Parathyroid adenoma (tissue), 2 donors: ENCODE data around the gene LRRK1.

Experiments used
- H2AFZ ChIP-seq: fragments of 300-600 bp; sonication (generic); one replicate; pipeline ENCODE4 v1.7.0; 2017; ENCODE audit warnings: antibody characterized with exemption, mild to moderate bottlenecking
- H3K27ac ChIP-seq: fragments of 300-600 bp; sonication (generic); one replicate; pipeline ENCODE4 v1.7.0; 2017
- H3K27me3 ChIP-seq: fragments of 300-600 bp; sonication (generic); one replicate; pipeline ENCODE4 v1.7.0; 2017; ENCODE audit warnings: low read length; ENCODE audit not compliant: control insufficient read depth, insufficient read depth
- H3K36me3 ChIP-seq: fragments of 300-600 bp; sonication (generic); one replicate; pipeline ENCODE4 v1.7.0; 2017; ENCODE audit warnings: low read length; ENCODE audit not compliant: control insufficient read depth, insufficient read depth
- H3K4me1 ChIP-seq: fragments of 300-600 bp; sonication (generic); one replicate; pipeline ENCODE4 v1.7.0; 2017; ENCODE audit warnings: control low read depth
- H3K4me2 ChIP-seq: fragments of 300-600 bp; sonication (generic); one replicate; pipeline ENCODE4 v1.7.0; 2017; ENCODE audit warnings: low read length
- H3K4me3 ChIP-seq: fragments of 300-600 bp; sonication (generic); one replicate; pipeline ENCODE4 v1.7.0; 2017; ENCODE audit warnings: low read depth, low read length
- H3K79me2 ChIP-seq: fragments of 300-600 bp; sonication (generic); one replicate; pipeline ENCODE4 v1.7.0; 2017; ENCODE audit warnings: control low read depth
- H3K9ac ChIP-seq: fragments of 300-600 bp; sonication (generic); one replicate; pipeline ENCODE4 v1.7.0; 2017; ENCODE audit warnings: mild to moderate bottlenecking
- H3K9me3 ChIP-seq: fragments of 300-600 bp; sonication (generic); one replicate; pipeline ENCODE4 v1.7.0; 2017; ENCODE audit warnings: low read length; ENCODE audit not compliant: control insufficient read depth
- TF ChIP-seq, protein P1 (sequence below): fragments of 300-600 bp; sonication (generic); IDR thresholded peaks from one replicate; pipeline ENCODE4 v1.7.0; 2017; ENCODE audit warnings: antibody characterized with exemption, mild to moderate bottlenecking
- donor health status: primary hyperparathyroidism.

Gene LRRK1

DNA sequence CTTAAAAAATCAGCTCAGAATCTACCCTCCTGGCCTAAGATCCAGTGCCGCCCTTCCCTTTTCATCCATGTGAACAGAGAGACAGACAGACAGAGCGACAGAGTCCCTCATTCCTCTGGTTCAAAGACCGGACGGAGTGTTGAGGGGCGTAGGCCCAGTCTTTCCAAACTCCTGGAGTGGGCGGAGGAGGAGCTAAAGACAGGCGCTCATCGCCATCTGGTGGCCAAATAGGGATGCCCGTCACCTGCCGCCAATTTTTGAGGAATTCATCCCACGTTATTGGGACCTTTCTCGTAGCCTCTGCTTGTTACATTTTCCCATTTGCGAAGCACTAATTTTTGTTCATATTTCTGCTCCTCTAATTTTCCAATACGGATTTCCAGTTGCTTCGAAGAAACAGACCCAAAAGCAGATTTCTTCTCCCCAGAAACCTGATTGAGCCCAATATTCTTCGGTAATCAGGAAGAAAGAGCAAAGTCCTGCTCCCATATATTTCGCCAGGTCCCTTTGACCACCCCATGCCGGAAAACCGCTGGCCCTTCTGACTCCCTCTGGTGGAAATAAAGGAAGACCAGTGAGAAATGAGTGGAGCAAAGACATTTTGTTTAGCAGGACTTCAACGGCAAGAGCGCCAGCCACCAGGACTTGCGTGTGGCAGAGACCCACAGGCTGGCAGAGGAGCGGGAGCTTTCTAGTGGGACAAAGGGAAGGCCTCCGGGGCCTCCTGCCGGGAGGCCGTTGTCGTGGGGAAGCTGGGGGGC, 88.0 kb downstream of the LRRK1 start:
- Histone ChIP-seq H3K4me2 (no peak overlapping the region), H3K4me1 (no peaks in the 10 kb centered on the region), H3K9me3 (no peaks in the 10 kb centered on the region), H3K27me3 (no peaks in the 10 kb centered on the region), H3K36me3 (no peaks in the 10 kb centered on the region), H3K4me3 (no peak overlapping the region), H2AFZ (no peak overlapping the region), H3K79me2 (no peaks in the 10 kb centered on the region), H3K27ac (no peak overlapping the region), H3K9ac (no peak overlapping the region)
- TF ChIP-seq, protein P1, sequence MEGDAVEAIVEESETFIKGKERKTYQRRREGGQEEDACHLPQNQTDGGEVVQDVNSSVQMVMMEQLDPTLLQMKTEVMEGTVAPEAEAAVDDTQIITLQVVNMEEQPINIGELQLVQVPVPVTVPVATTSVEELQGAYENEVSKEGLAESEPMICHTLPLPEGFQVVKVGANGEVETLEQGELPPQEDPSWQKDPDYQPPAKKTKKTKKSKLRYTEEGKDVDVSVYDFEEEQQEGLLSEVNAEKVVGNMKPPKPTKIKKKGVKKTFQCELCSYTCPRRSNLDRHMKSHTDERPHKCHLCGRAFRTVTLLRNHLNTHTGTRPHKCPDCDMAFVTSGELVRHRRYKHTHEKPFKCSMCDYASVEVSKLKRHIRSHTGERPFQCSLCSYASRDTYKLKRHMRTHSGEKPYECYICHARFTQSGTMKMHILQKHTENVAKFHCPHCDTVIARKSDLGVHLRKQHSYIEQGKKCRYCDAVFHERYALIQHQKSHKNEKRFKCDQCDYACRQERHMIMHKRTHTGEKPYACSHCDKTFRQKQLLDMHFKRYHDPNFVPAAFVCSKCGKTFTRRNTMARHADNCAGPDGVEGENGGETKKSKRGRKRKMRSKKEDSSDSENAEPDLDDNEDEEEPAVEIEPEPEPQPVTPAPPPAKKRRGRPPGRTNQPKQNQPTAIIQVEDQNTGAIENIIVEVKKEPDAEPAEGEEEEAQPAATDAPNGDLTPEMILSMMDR = peak; percentile 69

DNA sequence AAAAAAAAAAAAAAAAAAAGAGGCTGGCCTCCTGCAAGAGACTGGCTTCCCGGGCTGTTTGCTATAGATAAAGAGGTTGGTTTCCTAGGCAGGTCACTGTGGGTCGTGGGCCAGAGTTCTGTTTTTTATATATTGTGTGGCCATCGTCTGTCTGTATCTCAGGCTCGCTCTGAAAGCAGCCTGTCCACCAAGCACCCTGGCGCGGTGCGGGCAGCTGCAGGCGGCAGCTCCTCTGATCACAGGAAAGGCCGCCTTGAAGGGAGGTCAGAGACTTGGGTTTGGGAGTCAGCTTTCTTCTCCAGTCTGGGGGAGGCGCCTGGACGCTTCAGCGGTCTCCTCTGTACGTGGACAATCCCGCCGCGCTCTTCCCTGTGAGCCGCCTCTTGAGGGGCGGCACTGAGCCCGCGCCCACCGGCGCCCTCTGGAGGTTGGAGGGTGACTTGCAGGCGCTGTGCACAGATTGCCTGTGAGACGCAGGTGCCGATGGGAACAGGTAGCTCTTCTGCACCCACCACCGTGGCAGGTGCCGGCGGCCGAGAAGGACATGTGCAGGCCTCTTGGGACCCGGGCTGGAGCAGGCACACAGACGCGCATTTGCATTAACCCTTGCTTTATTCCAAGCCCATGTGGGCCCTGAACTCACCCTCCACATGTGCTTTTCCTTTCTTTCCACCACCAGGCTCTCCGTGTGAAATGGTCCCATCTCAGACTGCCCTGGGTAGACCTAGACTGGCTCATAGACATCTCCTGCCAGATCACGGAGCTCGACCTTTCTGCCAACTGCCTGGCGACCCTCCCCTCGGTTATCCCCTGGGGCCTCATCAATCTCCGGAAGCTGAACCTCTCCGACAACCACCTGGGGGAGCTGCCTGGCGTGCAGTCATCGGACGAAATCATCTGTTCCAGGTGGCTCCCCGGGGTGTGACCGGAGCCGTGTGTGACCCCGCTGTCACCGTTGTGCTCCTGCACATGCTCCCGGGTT, 89.3 kb downstream of the LRRK1 start:
- H3K9ac ChIP-seq = no peak overlapping the region
- no peaks in the 10 kb centered on the region for H3K9me3 ChIP-seq
- peak overlapping the region; percentile 27 for H3K4me3 ChIP-seq
- H3K4me1 ChIP-seq = no peaks in the 10 kb centered on the region
- H3K79me2 ChIP-seq = no peaks in the 10 kb centered on the region
- peak overlapping the region; percentile 54 for H3K4me2 ChIP-seq
- H3K36me3 ChIP-seq = no peaks in the 10 kb centered on the region
- no peak overlapping the region for H3K27ac ChIP-seq
- no peaks in the 10 kb centered on the region for H3K27me3 ChIP-seq
- TF ChIP-seq, protein P1 = peak; percentile 86
- H2AFZ ChIP-seq = peak overlapping the region; percentile 83

DNA sequence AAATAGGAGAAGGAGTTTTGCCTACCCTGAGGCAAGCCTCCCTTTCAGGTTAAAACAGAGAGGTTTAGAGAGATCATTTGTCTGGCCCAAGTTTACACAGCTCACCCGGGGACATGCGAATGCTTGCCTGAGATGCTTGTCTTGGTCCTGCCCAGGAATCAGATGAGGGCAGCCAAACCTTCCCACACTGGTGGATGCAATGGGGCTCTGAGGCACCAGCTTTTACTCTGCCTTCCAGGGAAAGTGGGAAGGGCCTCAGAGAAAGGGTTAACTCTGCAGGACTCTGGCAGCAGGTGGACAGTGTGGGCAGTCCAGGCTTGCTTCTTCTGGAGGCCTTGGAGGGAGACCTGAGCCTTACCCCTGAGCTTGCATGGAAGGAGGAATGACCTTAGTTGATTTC, 90.0 kb downstream of the LRRK1 start:
- TF ChIP-seq, protein P1 = no peak
- Histone ChIP-seq H3K9ac (no peak overlapping the region), H2AFZ (no peak overlapping the region), H3K27me3 (no peaks in the 10 kb centered on the region), H3K27ac (no peak overlapping the region), H3K4me2 (no peak overlapping the region), H3K4me1 (no peaks in the 10 kb centered on the region), H3K79me2 (no peaks in the 10 kb centered on the region), H3K36me3 (no peaks in the 10 kb centered on the region), H3K4me3 (no peak overlapping the region), H3K9me3 (no peaks in the 10 kb centered on the region)

DNA sequence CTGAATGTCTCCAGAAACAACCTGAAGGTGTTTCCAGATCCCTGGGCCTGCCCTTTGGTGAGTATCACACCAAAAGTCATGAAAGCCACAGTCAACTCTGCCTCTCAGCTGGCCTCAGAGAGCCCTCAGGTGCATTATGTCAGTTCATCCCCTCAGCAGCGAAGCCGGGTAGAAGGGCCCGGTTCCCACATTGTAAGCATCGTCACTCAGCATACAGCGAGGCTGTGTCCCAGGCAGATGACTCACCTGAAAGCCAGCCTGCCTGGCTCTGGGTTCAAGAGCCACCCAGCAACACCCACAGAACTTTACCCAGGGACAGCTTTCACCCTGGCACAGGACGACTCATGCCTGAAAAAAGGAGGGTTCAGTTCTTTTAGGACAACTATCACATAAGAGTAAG, 91.6 kb downstream of the LRRK1 start:
- TF ChIP-seq, protein P1 = no peak
- Histone ChIP-seq H3K4me2 (no peak overlapping the region), H3K9ac (no peak overlapping the region), H2AFZ (no peak overlapping the region), H3K27me3 (no peaks in the 10 kb centered on the region), H3K4me1 (no peaks in the 10 kb centered on the region), H3K36me3 (no peaks in the 10 kb centered on the region), H3K27ac (no peak overlapping the region), H3K9me3 (no peaks in the 10 kb centered on the region), H3K79me2 (no peaks in the 10 kb centered on the region), H3K4me3 (no peak overlapping the region)
